LNCAP (cell line): Measurements from ENCODE around the gene DSC3.

Experiments
- TF ChIP-seq, protein P1 (sequence below): fragments of 450-650 bp; IDR thresholded peaks from 2 replicates; pipeline ENCODE4 v1.5.1; 2017; ENCODE audit warnings: mild to moderate bottlenecking

Gene DSC3

DNA sequence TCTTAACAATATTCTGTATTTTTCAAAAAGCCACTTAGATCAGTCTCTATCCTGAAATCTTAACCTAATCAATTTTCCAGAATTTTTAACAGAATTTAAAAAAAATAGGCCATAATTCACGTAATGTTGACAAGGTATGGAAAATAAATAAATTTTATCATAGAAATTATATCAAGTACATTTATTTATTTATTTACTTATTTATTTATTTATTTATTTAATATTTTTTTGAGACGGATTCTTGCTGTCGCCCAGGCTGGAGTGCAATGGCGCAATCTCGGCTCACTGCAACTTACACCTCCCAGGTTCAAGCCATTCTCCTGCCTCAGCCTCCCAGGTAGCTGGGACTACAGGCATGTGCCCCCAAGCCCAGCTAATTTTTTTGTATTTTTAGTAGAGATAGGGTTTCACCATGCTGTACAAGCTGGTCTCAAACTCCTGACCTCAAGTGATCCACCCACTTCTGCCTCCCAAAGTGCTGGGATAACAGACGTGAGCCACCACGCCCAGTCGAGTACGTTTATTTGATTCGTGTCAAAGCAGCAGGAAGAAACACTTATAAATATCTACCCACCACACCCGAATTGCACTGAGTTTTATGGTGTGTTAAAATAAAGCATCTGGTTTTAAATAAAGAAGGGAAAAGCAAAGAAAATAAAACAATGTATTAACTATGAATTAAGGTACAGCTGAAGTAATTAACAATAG, 60.1 kb downstream of the DSC3 start:
- TF ChIP-seq, protein P1, sequence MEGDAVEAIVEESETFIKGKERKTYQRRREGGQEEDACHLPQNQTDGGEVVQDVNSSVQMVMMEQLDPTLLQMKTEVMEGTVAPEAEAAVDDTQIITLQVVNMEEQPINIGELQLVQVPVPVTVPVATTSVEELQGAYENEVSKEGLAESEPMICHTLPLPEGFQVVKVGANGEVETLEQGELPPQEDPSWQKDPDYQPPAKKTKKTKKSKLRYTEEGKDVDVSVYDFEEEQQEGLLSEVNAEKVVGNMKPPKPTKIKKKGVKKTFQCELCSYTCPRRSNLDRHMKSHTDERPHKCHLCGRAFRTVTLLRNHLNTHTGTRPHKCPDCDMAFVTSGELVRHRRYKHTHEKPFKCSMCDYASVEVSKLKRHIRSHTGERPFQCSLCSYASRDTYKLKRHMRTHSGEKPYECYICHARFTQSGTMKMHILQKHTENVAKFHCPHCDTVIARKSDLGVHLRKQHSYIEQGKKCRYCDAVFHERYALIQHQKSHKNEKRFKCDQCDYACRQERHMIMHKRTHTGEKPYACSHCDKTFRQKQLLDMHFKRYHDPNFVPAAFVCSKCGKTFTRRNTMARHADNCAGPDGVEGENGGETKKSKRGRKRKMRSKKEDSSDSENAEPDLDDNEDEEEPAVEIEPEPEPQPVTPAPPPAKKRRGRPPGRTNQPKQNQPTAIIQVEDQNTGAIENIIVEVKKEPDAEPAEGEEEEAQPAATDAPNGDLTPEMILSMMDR = no peak

DNA sequence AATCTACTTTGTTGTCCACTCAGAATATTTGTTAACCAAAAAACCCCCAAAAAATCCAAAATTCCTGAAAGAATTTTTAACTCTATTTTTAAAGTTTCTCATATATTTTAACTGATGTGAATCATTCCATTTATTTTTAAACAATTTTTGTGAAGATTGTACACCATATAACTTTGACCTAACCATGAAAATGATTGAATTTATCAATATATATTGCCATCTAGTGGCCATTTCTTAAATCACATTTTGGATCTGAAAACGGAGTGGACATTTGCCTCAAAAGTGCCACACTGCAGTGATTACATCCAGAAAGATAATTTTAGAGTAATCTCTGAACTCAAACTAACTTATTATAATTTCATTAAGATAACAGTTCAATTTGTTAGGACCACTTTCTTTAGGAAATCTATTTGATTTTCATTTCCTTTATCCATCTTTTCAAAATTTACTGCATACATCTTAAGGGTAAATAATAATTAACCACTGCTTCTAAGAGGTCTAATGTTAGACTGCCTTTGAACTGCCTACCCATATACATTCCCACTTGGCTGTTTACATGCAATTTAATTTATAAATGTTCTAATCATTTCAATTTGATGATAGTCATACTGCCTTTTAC, 71.1 kb downstream of the DSC3 start:
- TF ChIP-seq, protein P1 = peak; percentile 70

DNA sequence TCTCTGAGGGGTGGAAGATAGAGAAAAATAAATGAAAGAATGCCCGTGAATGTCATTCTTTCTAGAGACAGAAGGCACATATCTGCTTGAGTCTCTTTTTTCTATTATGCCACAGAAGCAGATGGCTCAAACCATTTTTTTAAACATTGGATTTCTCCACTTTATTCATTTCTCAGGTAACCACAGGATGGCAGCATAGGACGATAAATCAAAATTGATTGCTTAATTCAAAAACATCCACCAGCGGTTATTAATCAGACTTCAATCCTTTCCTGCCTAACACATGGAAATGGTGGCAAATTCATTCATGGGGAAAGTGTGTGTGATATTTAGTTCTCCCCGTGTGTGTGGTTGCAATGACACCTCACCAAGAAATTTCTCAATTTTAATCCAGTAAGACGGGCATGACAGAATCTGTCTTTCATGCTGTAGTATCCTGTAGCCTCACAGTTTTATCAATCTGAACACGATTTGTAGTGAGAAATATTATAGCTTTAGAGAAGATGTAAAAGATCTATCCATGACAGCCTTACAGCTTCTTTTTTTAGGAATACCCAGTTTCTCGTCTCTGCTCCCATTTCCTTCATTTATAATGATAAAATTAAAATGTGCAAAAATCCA, 72.2 kb downstream of the DSC3 start:
- TF ChIP-seq, protein P1 = peak; percentile 60; the same call in 1 of the 2 replicates

DNA sequence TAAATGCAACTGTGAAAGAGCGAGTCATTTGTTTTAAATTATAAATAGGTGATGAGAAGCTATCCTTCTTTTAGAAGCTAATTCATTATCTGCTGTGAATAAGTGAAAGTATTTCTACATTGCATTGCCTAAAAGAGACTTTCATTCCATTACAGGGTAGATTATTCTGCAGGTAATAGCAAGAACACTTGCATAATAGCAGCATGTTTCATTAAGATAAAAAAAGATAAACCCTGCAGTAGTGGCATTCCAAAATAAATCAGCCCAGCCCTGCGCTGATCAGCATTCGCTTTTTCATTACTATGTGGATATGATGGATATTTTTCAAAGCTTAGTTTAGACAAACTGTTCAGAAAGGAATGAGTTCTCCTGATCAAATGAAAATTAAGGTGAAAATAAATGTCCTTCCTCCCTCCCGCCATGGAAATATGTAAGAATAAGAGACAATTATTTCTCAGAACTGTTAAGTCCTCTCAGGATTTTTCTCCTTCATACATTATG, 72.8 kb downstream of the DSC3 start:
- TF ChIP-seq, protein P1 = no peak

DNA sequence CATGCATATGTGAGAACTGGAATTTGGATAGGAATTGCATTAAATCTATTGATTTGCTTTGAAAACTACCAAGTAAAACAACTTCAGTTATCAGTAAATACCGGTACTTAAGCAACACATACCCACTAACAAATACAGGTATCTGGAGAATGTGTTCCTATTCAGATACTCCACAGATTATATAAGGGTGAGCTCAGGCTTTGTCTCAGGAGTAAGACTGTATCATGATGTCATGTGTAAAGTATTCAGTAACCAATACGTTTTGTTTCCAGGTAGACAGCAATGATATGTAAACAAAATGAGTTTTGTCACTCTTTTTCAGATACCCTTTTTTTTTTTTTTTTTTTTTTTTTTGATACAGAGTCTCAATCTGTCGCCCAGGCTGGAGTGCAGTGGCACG, 74.8 kb downstream of the DSC3 start:
- TF ChIP-seq, protein P1 = no peak

DNA sequence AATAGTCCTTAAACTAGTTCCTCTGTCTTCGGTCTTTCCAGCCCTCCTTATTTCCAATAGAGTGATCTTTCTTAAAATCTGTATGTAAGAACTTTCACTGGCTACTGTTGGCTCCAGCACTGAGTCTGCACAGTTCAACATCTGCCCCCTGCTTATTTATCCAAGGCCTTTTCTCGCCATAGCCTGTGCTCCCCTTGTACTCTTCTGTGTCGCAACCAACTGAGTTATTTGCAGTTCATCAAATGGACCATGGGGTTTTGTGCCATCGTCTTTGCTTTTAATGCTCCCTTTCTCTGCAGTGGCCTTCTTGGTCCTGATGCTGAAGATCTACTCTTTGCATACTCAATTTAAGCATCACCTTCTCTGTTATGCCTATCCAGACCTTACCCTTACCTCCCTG, 77.3 kb downstream of the DSC3 start:
- TF ChIP-seq, protein P1 = no peak

DNA sequence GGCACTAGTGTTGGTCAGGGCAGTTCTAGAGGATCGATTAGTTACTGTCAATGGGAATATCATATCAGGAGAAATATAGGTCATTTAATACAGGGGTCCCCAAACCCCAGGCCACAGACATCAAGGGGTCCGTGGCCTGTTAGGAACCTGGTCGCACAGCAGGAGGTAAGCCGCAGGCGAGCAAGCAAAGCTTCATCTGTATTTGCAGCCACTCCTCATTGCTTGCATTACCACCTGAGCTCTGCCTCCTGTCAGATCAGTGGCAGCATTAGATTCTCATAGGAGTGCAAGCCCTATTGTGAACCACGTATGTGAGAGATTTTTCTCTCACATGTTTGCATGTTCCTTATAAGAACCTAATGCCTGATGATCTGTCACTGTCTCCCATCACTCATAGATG, 81.9 kb downstream of the DSC3 start:
- TF ChIP-seq, protein P1 = no peak
